Mesothelial cell of epicardium (in vitro differentiated cells): ENCODE measurements around the gene SCMH1. TPM values are rescaled to one million over a fixed set of nuclear protein-coding genes. Genes with fewer than 3 reads are reported as not detected.

Experiments
- DNase-seq, 2 experiments: peaks; one replicate each; pipeline ENCODE4 v3.0.0; 2021; ENCODE audit warnings: low spot score in 2 of 2; ENCODE audit not compliant: unreplicated experiment in 2 of 2
- H3K27ac Mint-ChIP-seq: 2 replicates; pipeline ENCODE4 v1.8.0; 2021; ENCODE audit warnings: mixed read lengths
- H3K27me3 Mint-ChIP-seq: 2 replicates; pipeline ENCODE4 v1.8.0; 2021; ENCODE audit warnings: low read depth, mixed read lengths
- H3K36me3 Mint-ChIP-seq: 2 replicates; pipeline ENCODE4 v1.8.0; 2021; ENCODE audit warnings: mixed read lengths
- H3K4me1 Mint-ChIP-seq: 2 replicates; pipeline ENCODE4 v1.8.0; 2021; ENCODE audit warnings: mixed read lengths
- H3K4me3 Mint-ChIP-seq: 2 replicates; pipeline ENCODE4 v1.8.0; 2021; ENCODE audit warnings: mild to moderate bottlenecking, moderate library complexity, mixed read lengths
- H3K9me3 Mint-ChIP-seq: 2 replicates; pipeline ENCODE4 v1.8.0; 2021; ENCODE audit warnings: mixed read lengths
- total RNA-seq: library from RNA; stranded (reverse); gene quantifications from 3 replicates; pipeline ENCODE4 v1.2.1, GENCODE V29; 2021
- TF ChIP-seq, protein P1 (sequence below): fragments of 200-600 bp; sonication (generic); IDR thresholded peaks from one replicate; pipeline ENCODE4 v1.5.0; 2021; ENCODE audit warnings: antibody characterized with exemption; ENCODE audit not compliant: unreplicated experiment

SCMH1 gene
- total RNA-seq, 1 donor from 2014 or later, result 59.1 TPM

DNA sequence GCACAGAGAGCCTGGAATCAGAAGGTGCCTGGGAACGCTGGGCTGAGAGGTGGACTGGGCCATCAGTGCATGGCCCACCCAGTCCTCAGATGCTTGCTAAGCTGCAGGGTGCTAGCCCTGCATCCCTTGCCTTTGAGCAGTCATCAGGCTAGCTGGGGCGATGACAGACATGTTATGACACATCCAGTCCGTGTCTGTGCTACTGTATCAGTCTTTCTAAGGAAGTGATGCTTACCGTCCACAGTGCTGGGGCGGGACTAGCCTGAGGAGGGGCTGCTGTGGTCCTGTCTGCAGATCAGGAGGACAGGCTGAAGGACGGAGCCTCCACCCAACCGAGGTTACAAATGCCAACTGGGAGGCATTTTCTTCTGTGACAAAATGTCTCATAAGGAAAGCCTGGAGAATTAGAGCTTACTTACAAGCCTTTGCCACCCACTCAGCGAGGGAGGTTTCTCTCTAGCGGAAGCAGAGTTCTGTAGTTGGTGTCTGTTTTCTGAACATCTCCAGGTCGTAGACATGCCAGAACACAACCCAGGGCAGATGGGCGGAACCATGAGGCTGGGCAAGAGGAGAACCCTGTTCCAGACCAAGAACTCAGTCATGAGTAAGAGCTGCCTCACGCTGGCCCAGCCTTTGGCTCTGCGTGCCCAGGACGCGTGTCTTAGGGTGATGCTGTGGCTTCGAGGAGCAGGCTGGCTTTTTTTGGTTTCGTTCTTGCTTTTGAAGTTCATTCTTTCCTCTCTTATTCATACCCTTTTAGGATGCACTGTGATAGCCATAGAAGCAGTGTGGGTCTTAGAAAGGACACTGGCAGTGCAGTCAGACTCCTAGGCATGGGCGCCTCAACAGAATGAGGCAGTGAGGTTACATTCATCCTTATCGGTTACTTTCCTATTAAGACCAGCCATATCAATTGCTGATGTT, 234.9 kb downstream of the SCMH1 start:
- no peaks in the 10 kb centered on the region for H3K4me1 Mint-ChIP-seq
- no peaks in the 10 kb centered on the region for H3K27me3 Mint-ChIP-seq
- no peaks in the 10 kb centered on the region for H3K9me3 Mint-ChIP-seq
- TF ChIP-seq, protein P1, sequence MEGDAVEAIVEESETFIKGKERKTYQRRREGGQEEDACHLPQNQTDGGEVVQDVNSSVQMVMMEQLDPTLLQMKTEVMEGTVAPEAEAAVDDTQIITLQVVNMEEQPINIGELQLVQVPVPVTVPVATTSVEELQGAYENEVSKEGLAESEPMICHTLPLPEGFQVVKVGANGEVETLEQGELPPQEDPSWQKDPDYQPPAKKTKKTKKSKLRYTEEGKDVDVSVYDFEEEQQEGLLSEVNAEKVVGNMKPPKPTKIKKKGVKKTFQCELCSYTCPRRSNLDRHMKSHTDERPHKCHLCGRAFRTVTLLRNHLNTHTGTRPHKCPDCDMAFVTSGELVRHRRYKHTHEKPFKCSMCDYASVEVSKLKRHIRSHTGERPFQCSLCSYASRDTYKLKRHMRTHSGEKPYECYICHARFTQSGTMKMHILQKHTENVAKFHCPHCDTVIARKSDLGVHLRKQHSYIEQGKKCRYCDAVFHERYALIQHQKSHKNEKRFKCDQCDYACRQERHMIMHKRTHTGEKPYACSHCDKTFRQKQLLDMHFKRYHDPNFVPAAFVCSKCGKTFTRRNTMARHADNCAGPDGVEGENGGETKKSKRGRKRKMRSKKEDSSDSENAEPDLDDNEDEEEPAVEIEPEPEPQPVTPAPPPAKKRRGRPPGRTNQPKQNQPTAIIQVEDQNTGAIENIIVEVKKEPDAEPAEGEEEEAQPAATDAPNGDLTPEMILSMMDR, result no peak
- no peak for DNase-seq
- H3K36me3 Mint-ChIP-seq, result peaks cover 61% of the 10 kb centered on the region
- no peak overlapping the region for H3K27ac Mint-ChIP-seq
- no peak overlapping the region for H3K4me3 Mint-ChIP-seq

DNA sequence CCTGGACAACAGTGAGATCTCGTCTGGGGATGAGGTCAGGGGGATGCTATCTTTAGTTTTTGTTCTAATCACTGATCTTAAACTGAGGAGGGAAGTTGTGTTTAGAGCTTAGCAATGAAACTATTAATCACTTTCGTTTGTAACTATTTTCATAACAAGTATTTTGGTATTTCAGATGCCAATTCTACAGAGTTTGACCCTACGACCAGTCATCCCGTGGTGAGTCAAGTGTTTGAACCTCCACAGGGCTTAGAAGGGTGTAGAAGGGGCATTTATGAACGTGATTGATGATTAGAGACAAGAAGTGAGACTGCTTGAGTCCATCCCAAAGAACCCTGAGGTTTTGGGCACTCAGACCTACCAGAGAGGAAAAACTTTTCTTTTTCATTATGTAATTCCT, 236.2 kb downstream of the SCMH1 start:
- TF ChIP-seq, protein P1, result no peak
- Mint-ChIP-seq H3K9me3 (no peaks in the 10 kb centered on the region), H3K4me3 (no peak overlapping the region), H3K4me1 (no peaks in the 10 kb centered on the region), H3K27ac (no peak overlapping the region), H3K27me3 (no peaks in the 10 kb centered on the region), H3K36me3 (peaks cover 63% of the 10 kb centered on the region)
- DNase-seq, result no peak

DNA sequence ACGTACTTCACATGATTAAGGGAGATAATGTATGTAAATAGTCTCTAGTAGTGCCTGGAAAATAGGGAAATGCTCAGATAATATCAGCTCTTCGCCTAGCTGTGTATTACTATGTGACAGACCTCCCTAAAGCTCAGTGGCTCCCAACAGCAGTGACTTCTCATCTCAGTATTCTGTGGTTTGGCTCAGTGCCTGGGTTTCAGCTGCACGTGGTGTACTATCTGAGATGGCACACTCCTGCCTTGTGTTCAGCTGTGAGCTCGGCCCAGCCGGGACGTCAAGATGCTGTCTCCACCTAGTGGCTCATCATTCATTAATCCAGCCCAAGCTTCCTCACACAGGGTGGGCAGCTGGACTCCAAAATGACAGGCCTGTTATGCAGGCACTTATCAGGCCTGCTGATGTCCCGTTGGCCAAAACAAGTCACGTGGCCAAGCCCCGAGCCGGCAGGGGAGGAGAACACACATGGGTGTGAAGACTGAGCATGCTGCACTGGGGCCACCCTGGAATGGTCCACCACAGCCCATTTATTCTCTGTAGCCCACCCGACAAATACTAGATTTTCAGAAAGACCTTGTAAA, 238.4 kb downstream of the SCMH1 start:
- no peaks in the 10 kb centered on the region for H3K4me1 Mint-ChIP-seq
- no peaks in the 10 kb centered on the region for H3K9me3 Mint-ChIP-seq
- H3K4me3 Mint-ChIP-seq, result no peak overlapping the region
- DNase-seq, result peak; percentile 56 to 69
- TF ChIP-seq, protein P1, result no peak
- no peak overlapping the region for H3K27ac Mint-ChIP-seq
- no peaks in the 10 kb centered on the region for H3K27me3 Mint-ChIP-seq
- H3K36me3 Mint-ChIP-seq, result peaks cover 62% of the 10 kb centered on the region

DNA sequence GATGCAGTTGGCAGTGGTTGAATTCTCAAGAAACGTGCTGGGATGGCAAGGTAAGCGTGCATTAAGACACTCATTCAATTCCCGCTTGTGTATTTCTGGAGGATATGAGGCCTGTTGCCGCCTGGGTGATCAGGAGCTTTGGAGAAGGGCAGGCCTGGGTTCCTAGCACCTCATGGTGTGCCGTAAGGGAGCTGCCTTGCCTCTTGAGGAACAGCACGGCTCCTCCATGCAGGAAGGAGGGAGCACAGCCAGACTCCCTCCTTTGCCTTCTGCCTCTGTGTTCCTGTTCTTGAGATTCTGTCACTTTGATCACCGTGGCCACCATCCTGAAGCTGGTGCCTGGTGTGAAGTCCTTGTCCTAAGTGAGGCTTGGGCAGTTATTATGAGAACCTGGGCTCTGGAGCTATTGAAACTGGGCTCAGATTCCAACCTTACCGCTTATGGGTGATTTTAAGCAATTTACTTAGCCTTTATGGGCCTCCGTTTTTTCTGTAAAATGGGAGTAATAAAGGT, 238.9 kb downstream of the SCMH1 start:
- Mint-ChIP-seq H3K27ac (no peak overlapping the region), H3K4me3 (no peak overlapping the region), H3K36me3 (peaks cover 62% of the 10 kb centered on the region), H3K4me1 (no peaks in the 10 kb centered on the region), H3K9me3 (no peaks in the 10 kb centered on the region), H3K27me3 (no peaks in the 10 kb centered on the region)
- TF ChIP-seq, protein P1, result no peak
- DNase-seq, result no peak

DNA sequence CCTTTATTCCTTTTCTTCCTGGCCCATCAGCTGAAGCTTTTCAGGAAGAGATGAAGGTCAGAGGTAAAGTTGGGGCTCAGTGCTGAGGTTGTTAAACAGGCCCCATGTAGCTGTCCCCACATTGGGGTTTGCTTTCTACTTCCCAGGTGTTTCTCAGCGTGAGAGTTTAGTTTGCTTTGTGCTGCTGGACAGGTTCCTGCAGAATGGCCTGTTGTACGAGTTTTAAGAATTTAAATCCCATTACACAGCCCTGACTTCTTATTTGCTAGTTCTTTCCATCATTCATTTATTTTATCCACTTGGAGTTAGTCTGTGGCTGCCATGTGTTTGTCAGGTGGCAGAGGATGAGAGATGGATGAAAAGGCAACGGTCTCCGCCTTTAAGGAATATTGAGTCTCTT, 243.4 kb downstream of the SCMH1 start:
- TF ChIP-seq, protein P1, result no peak
- H3K9me3 Mint-ChIP-seq, result no peaks in the 10 kb centered on the region
- no peak overlapping the region for H3K4me3 Mint-ChIP-seq
- no peak for DNase-seq
- no peak overlapping the region for H3K27ac Mint-ChIP-seq
- H3K4me1 Mint-ChIP-seq, result peaks cover 2% of the 10 kb centered on the region
- H3K36me3 Mint-ChIP-seq, result peaks cover 62% of the 10 kb centered on the region
- H3K27me3 Mint-ChIP-seq, result no peaks in the 10 kb centered on the region
